ENCODE results near the gene FREM1.

Gene FREM1

GRCh38 chr9:14866200-14866749, 44.0 kb downstream of the FREM1 start:
- DNase-seq = no peak

- DNase-seq = no peak
Measured at GRCh38 chr9:14864309-14864708, 45.9 kb downstream of the FREM1 start.

GRCh38 chr9:14863402-14863801, 46.8 kb downstream of the FREM1 start:
- DNase-seq = no peak

GRCh38 chr9:14857449-14858305, 52.6 kb downstream of the FREM1 start:
- no peak for DNase-seq

GRCh38 chr9:14849851-14850250, 60.4 kb downstream of the FREM1 start:
- DNase-seq = no peak

- no peak for DNase-seq
Measured at GRCh38 chr9:14849296-14849695, 60.9 kb downstream of the FREM1 start.

GRCh38 chr9:14846871-14847311, 63.3 kb downstream of the FREM1 start:
- peak; percentile 61 for DNase-seq

GRCh38 chr9:14843163-14843562, 67.1 kb downstream of the FREM1 start:
- DNase-seq = no peak

- DNase-seq = no peak
Measured at GRCh38 chr9:14842269-14842668, 68.0 kb downstream of the FREM1 start.

GRCh38 chr9:14838701-14839100, 71.5 kb downstream of the FREM1 start:
- DNase-seq = no peak

GRCh38 chr9:14836885-14837284, 73.3 kb downstream of the FREM1 start:
- no peak for DNase-seq

GRCh38 chr9:14831661-14832060, 78.6 kb downstream of the FREM1 start:
- no peak for DNase-seq

- no peak for DNase-seq
Measured at GRCh38 chr9:14831074-14831473, 79.2 kb downstream of the FREM1 start.

GRCh38 chr9:14830057-14830456, 80.2 kb downstream of the FREM1 start:
- DNase-seq = no peak

GRCh38 chr9:14829204-14829603, 81.0 kb downstream of the FREM1 start:
- DNase-seq = no peak

GRCh38 chr9:14827805-14828204, 82.4 kb downstream of the FREM1 start:
- no peak for DNase-seq

- no peak for DNase-seq
Measured at GRCh38 chr9:14824481-14824880, 85.7 kb downstream of the FREM1 start.

- no peak for DNase-seq
Measured at GRCh38 chr9:14823800-14824199, 86.4 kb downstream of the FREM1 start.

- no peak for DNase-seq
Measured at GRCh38 chr9:14822666-14823065, 87.6 kb downstream of the FREM1 start.

GRCh38 chr9:14819183-14819582, 91.0 kb downstream of the FREM1 start:
- no peak for DNase-seq

GRCh38 chr9:14814249-14814628, 96.0 kb downstream of the FREM1 start:
- DNase-seq = no peak

GRCh38 chr9:14813336-14814248, 96.6 kb downstream of the FREM1 start:
- no peak for DNase-seq

GRCh38 chr9:14812806-14813205, 97.4 kb downstream of the FREM1 start:
- no peak for DNase-seq

GRCh38 chr9:14811844-14812243, 98.4 kb downstream of the FREM1 start:
- DNase-seq = no peak
